Activated CD8-positive, alpha-beta T cell treated with anti-CD3 and anti-CD28 coated beads for 36 hours (primary cell): Measurements from ENCODE around the gene ARHGAP10. TPM values are rescaled to one million over a fixed set of nuclear protein-coding genes. Genes with fewer than 3 reads are reported as not detected.
"Not testable (repeated sequence)": the region's sequence is repeated elsewhere in the genome, so short reads cannot be mapped to it uniquely, and the experiment has no call there.

ENCODE experiments used
- ATAC-seq: fragments of 200-7000 bp; cut with Tn5 transposase; one replicate; pipeline ENCODE4 v1.10.0; 2021; ENCODE audit warnings: mild to moderate bottlenecking, moderate library complexity
- CTCF ChIA-PET: fragments of 350-600 bp; sonication (Branson Sonifier 250); formaldehyde crosslinking; loops from one replicate; lab custom pipeline; 2021; ENCODE audit warnings: antibody characterized with exemption; lab: Charles Lee
- POLR2A ChIA-PET: fragments of 350-600 bp; sonication (Branson Sonifier 250); formaldehyde crosslinking; loops from one replicate; lab custom pipeline; 2021; ENCODE audit warnings: antibody characterized with exemption; lab: Charles Lee
- DNase-seq: peaks from one replicate; pipeline ENCODE4 v3.0.0-alpha.2; 2020
- H3K27ac Mint-ChIP-seq: one replicate; pipeline ENCODE4 v1.8.0; 2021; ENCODE audit warnings: mild to moderate bottlenecking, mixed read lengths
- H3K27me3 Mint-ChIP-seq: one replicate; pipeline ENCODE4 v1.8.0; 2021; ENCODE audit warnings: mixed read lengths
- H3K36me3 Mint-ChIP-seq: one replicate; pipeline ENCODE4 v1.8.0; 2021; ENCODE audit warnings: low read depth, mixed read lengths
- H3K4me1 Mint-ChIP-seq: one replicate; pipeline ENCODE4 v1.8.0; 2021; ENCODE audit warnings: low read depth, mixed read lengths
- H3K4me3 Mint-ChIP-seq: one replicate; pipeline ENCODE4 v1.8.0; 2021; ENCODE audit warnings: mild to moderate bottlenecking, moderate library complexity, mixed read lengths
- H3K9me3 Mint-ChIP-seq: one replicate; pipeline ENCODE4 v1.8.0; 2021; ENCODE audit warnings: mixed read lengths
- intact Hi-C: fragments of 100-400 bp; cut with micrococcal nuclease; formaldehyde crosslinking; loops from one replicate; pipeline ENCODE4 v1.10.0; 2022
- total RNA-seq, 2 experiments: library from RNA; stranded (reverse); gene quantifications; one replicate each; pipeline ENCODE4 v1.2.3, GENCODE V29; 2021
- TF ChIP-seq, protein P1 (sequence below): fragments of 200-600 bp; IDR thresholded peaks from one replicate; pipeline ENCODE4 v1.8.0; 2022; ENCODE audit warnings: antibody characterized with exemption, mild to moderate bottlenecking

ARHGAP10 gene
- total RNA-seq, 2 experiments from 2014 or later: 4.0 to 5.1 TPM

DNA sequence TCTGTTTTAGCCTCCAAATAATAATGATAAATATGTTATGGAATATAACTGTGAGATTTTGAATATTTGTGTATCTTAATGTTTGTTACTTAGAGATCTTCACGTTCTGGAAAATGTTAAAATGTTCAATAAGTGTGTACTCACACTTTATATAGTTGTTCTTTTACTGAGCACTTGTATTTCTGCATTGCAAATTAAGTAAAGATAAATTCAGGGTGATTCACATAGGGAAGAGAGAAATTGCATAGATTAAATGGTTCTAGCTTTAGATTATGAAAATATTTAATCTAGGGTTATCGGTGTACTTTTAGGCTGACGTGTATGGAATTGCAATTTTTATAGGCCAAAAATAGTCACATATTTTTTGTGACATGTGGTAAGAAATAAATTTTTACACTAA is 148.6 kb downstream of the ARHGAP10 start:
- no peak overlapping the region for H3K27ac Mint-ChIP-seq
- ChIA-PET CTCF (interaction anchor here (0.7 to 6.4 kb wide), 3 partner anchors 11 to 171 kb away, joined by 3 to 51 read pairs (median 4); no protein-coding TSS in a partner anchor), POLR2A (interaction anchor here (0.7 kb wide), 1 partner anchor 9 kb away, joined by 3 read pairs; no protein-coding TSS in a partner anchor)
- intact Hi-C loops: no loop called here
- no peak for ATAC-seq
- H3K27me3 Mint-ChIP-seq: no peaks in the 10 kb centered on the region
- no peak overlapping the region for H3K4me3 Mint-ChIP-seq
- H3K9me3 Mint-ChIP-seq: peaks cover 6% of the 10 kb centered on the region
- no peak for DNase-seq
- TF ChIP-seq, protein P1, sequence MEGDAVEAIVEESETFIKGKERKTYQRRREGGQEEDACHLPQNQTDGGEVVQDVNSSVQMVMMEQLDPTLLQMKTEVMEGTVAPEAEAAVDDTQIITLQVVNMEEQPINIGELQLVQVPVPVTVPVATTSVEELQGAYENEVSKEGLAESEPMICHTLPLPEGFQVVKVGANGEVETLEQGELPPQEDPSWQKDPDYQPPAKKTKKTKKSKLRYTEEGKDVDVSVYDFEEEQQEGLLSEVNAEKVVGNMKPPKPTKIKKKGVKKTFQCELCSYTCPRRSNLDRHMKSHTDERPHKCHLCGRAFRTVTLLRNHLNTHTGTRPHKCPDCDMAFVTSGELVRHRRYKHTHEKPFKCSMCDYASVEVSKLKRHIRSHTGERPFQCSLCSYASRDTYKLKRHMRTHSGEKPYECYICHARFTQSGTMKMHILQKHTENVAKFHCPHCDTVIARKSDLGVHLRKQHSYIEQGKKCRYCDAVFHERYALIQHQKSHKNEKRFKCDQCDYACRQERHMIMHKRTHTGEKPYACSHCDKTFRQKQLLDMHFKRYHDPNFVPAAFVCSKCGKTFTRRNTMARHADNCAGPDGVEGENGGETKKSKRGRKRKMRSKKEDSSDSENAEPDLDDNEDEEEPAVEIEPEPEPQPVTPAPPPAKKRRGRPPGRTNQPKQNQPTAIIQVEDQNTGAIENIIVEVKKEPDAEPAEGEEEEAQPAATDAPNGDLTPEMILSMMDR: no peak
- H3K36me3 Mint-ChIP-seq: peaks cover 10% of the 10 kb centered on the region
- no peaks in the 10 kb centered on the region for H3K4me1 Mint-ChIP-seq

DNA sequence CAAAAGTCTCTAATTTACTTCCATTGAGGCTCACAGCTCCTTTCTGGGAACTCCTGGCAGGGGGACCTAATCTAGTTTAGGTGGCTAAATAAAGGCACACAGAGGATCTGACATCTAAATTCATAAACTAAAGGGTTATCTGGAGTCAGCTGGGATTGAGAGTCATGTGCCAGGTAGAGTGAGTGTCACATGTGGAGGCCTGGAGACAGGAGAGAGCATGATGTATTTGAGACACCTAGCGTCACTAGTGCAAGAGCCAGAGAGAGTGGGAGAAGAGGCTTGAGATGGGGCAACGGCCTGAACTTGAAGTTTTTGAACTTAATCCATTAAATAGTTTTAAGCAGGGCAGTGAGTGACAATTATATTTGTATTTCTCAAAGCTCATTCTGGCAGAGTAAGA is 152.6 kb downstream of the ARHGAP10 start:
- CTCF ChIA-PET: interaction anchor here (0.6 to 6.4 kb wide), 2 partner anchors 19 to 27 kb away, joined by 3 to 51 read pairs; no protein-coding TSS in a partner anchor
- POLR2A ChIA-PET: no interaction called here
- no peak for ATAC-seq

DNA sequence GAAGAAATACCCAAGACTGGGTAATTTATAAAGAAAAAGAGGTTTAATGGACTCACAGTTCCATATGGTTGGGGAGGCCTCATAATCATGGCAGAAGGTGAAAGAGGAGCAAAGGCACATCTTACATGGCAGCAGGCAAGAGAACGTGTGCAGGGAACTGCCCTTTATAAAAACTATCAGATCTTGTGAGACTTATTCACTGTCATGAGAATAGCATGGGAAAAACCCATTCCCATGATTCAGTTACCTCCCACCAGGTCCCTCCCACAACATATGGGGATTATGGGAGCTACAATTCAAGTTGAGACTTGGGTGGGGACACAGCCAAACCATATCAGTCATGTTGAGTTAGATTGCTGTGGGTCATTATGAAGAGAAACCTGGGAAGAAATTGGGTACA is 153.3 kb downstream of the ARHGAP10 start:
- H3K9me3 Mint-ChIP-seq, POLR2A ChIA-PET, H3K27me3 Mint-ChIP-seq, H3K27ac Mint-ChIP-seq, DNase-seq, H3K4me1 Mint-ChIP-seq, ATAC-seq, H3K4me3 Mint-ChIP-seq, intact Hi-C loops: not testable (repeated sequence)
- CTCF ChIA-PET: interaction anchor here (6.4 kb wide), 1 partner anchor 19 kb away, joined by 51 read pairs; no protein-coding TSS in a partner anchor
- peaks cover 20% of the 10 kb centered on the region for H3K36me3 Mint-ChIP-seq

More for the DNA sequence above, 152.6 kb downstream of the ARHGAP10 start:
- H3K4me3 Mint-ChIP-seq: no peak overlapping the region
- H3K27ac Mint-ChIP-seq: no peak overlapping the region
- peaks cover 6% of the 10 kb centered on the region for H3K9me3 Mint-ChIP-seq
- H3K36me3 Mint-ChIP-seq: peaks cover 20% of the 10 kb centered on the region
- TF ChIP-seq, protein P1: no peak
- no peak for DNase-seq
- H3K27me3 Mint-ChIP-seq: no peaks in the 10 kb centered on the region
- intact Hi-C loops: no loop called here
- H3K4me1 Mint-ChIP-seq: no peaks in the 10 kb centered on the region

DNA sequence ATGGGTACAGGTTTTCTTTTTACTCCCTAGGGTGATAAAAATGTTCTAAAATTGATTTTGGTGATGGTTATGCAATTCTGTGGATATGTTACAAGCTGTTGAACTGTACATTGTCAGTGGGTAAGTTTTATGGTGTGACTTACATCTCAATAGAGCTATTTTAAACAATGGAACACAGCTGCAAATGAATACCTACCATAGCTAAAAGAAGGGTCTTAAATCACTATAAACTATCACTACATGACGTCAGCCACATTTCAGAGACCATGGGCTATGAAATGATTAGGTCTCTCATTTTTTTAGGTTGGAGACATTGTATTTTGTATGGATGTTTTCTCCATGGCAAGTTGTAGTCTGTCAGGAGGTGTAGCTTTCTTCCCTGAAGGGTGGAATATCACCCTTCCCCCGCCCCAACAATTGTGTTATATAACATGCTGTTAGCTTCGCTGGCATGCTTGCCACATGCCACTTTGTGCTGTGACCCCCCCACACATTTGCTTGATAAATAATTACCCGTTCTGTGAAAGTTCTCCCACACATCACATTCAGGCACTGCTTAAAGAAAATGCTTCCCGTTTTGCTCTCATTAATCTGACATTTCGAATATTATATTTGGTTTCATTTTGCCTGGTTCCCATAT is 159.7 kb downstream of the ARHGAP10 start:
- Mint-ChIP-seq H3K4me1 (no peaks in the 10 kb centered on the region), H3K9me3 (peaks cover 22% of the 10 kb centered on the region), H3K36me3 (peaks cover 23% of the 10 kb centered on the region), H3K27ac (no peak overlapping the region), H3K27me3 (no peaks in the 10 kb centered on the region), H3K4me3 (no peak overlapping the region)
- TF ChIP-seq, protein P1: no peak
- intact Hi-C loops: no loop called here
- CTCF ChIA-PET: interaction anchor here (1.4 kb wide), 1 partner anchor 25 kb away, joined by 10 read pairs; no protein-coding TSS in a partner anchor
- DNase-seq (no peak), ATAC-seq (no peak)
- POLR2A ChIA-PET: no interaction called here

DNA sequence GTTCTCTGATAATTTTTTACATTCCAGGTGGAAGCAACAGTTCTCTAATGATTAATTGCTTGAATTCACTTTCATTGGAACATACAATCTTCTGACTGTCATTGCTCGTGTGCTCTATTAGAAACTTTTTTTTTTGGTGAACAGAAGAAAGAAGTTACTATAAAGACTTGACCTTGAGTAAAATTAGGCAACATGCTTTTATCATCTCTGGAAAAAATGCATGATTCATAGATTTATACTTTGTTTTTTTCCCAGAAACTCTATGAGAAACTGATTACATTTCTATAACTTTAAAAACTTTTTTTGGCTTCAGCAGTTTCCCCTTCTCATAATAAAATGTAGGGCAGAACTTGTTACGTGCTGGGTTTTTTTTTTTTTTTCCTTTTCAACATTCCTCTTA is 167.6 kb downstream of the ARHGAP10 start:
- no peaks in the 10 kb centered on the region for H3K27me3 Mint-ChIP-seq

More for the DNA sequence above, 167.6 kb downstream of the ARHGAP10 start:
- H3K36me3 Mint-ChIP-seq: peaks cover 11% of the 10 kb centered on the region
- intact Hi-C loops: no loop called here
- no peak overlapping the region for H3K27ac Mint-ChIP-seq
- DNase-seq (no peak), ATAC-seq (no peak)
- ChIA-PET POLR2A (no interaction called here), CTCF (no interaction called here)
- H3K4me1 Mint-ChIP-seq: no peaks in the 10 kb centered on the region
- no peak overlapping the region for H3K4me3 Mint-ChIP-seq
- H3K9me3 Mint-ChIP-seq: peaks cover 16% of the 10 kb centered on the region
- TF ChIP-seq, protein P1: no peak
